HepG2 (cell line): ENCODE results near the gene TENT5A. TPM values are rescaled to one million over a fixed set of nuclear protein-coding genes. Genes with fewer than 3 reads are reported as not detected.

Experiments
- ATAC-seq: fragments of 200-7000 bp; cut with Tn5 transposase; 3 replicates; pipeline ENCODE4 v1.9.1; 2020; ENCODE audit warnings: mild to moderate bottlenecking, moderate library complexity
- BruUV-seq: library from RNA; stranded (reverse); fragments of 400-500 nt; replicated peaks from 2 replicates; lab custom pipeline; 2021; lab: Mats Ljungman, UMichigan
- CTCF ChIA-PET: fragments of 300-600 bp; formaldehyde crosslinking; extraction: SDS; loops from one replicate; lab custom pipeline; 2021; ENCODE audit warnings: low total read pairs, inconsistent platforms, low intra/inter-chr PET ratio; lab: Yijun Ruan, JAX
- POLR2A ChIA-PET: fragments of 350-600 bp; sonication (Branson Sonifier 250); formaldehyde crosslinking; loops from one replicate; lab custom pipeline; 2020; ENCODE audit warnings: antibody characterized with exemption, inconsistent platforms; lab: Yijun Ruan, JAX
- DNase-seq: peaks from one replicate; pipeline ENCODE4 v3.0.0-alpha.2; 2015; ENCODE audit warnings: low spot score
- FAIRE-seq: peaks from 3 replicates; lab custom pipeline; 2011; peaks lifted over from hg19 to GRCh38; lab: Jason Lieb, UNC
- H2AFZ ChIP-seq: one replicate; pipeline ENCODE4 v1.6.1; 2011; ENCODE audit warnings: low read length, inconsistent platforms
- H3K27ac ChIP-seq: fragments of 300-600 bp; 3 replicates; pipeline ENCODE4 v1.8.0; 2011; ENCODE audit warnings: mixed run types, mild to moderate bottlenecking, mixed read lengths, low read length, inconsistent platforms; ENCODE audit not compliant: insufficient read depth; ENCODE audit errors: extremely low read length
- H3K27me3 ChIP-seq, 2 experiments: fragments of 200-600 bp in 1 of 2; 2 replicates in 1 of 2; 3 replicates in 1 of 2; pipeline versions ENCODE4 v1.6.0 to v1.8.0; 2011; ENCODE audit warnings: low read length in 2 of 2, mild to moderate bottlenecking in 2 of 2, moderate library complexity in 2 of 2, inconsistent platforms in 1 of 2; ENCODE audit not compliant: insufficient read depth in 2 of 2, control insufficient read depth in 1 of 2
- H3K36me3 ChIP-seq, 2 experiments: fragments of 200-600 bp in 1 of 2; replicated peaks in 1 of 2; 2 replicates in 1 of 2; 3 replicates in 1 of 2; pipeline versions ENCODE4 v1.5.1 to v1.8.0; 2011; ENCODE audit warnings: low read length in 2 of 2, inconsistent platforms in 1 of 2; ENCODE audit not compliant: insufficient read depth in 2 of 2, control insufficient read depth in 1 of 2
- H3K4me1 ChIP-seq: 2 replicates; pipeline ENCODE4 v1.5.1; 2012; ENCODE audit warnings: low read length, inconsistent platforms; ENCODE audit not compliant: insufficient read depth
- H3K4me2 ChIP-seq: 2 replicates; pipeline ENCODE4 v1.6.0; 2011; ENCODE audit warnings: low read depth, low read length, inconsistent platforms
- H3K4me3 ChIP-seq, 3 experiments: fragments of 200-600 bp in 1 of 3; sonication (generic), shearing (Covaris generic) in 1 of 3; replicated peaks in 1 of 3; 2 replicates each; pipeline ENCODE4 v1.5.1; 2011 to 2016; ENCODE audit warnings: low read length in 3 of 3, inconsistent platforms in 2 of 3, low read depth in 2 of 3, mild to moderate bottlenecking in 2 of 3, control low read depth in 1 of 3, mixed read lengths in 1 of 3; ENCODE audit not compliant: insufficient read depth in 1 of 3
- H3K79me2 ChIP-seq: one replicate; pipeline ENCODE4 v1.6.1; 2011; ENCODE audit warnings: low read length, inconsistent platforms; ENCODE audit not compliant: insufficient read depth
- H3K9ac ChIP-seq: 2 replicates; pipeline ENCODE4 v1.6.0; 2011; ENCODE audit warnings: mild to moderate bottlenecking, low read depth, low read length, inconsistent platforms; ENCODE audit not compliant: insufficient read depth
- H3K9me3 ChIP-seq: 2 replicates; pipeline ENCODE4 v1.5.1; 2012; ENCODE audit warnings: mild to moderate bottlenecking, low read length
- H4K20me1 ChIP-seq: 2 replicates; pipeline ENCODE4 v1.6.0; 2011; ENCODE audit warnings: inconsistent platforms, mild to moderate bottlenecking, low read length, moderate library complexity; ENCODE audit not compliant: insufficient read depth
- ARNT2 ChIP-seq: sonication (generic); formaldehyde crosslinking; IDR thresholded peaks from 2 replicates; pipeline ENCODE4 v1.8.0; 2022; ENCODE audit warnings: mild to moderate bottlenecking, low read depth, missing genetic modification reagents, moderate library complexity
- DR1 ChIP-seq: sonication (generic); formaldehyde crosslinking; IDR thresholded peaks from 2 replicates; pipeline ENCODE4 v1.8.0; 2021; ENCODE audit warnings: mild to moderate bottlenecking, missing genetic modification reagents, inconsistent platforms
- FOXP1 ChIP-seq, 2 experiments: fragments of 450-650 bp in 1 of 2; IDR thresholded peaks; 2 replicates each; pipeline ENCODE4 v1.6.1; 2017 to 2018; ENCODE audit warnings: antibody characterized with exemption in 1 of 2
- GABPB1 ChIP-seq: IDR thresholded peaks from 2 replicates; pipeline ENCODE4 v1.6.1; 2016; ENCODE audit warnings: mild to moderate bottlenecking, missing genetic modification reagents, moderate library complexity, missing compliant biosample characterization
- NPAS2 ChIP-seq: sonication (generic); formaldehyde crosslinking; IDR thresholded peaks from 2 replicates; pipeline ENCODE4 v1.8.0; 2022; ENCODE audit warnings: mild to moderate bottlenecking, missing genetic modification reagents, borderline replicate concordance
- ONECUT2 ChIP-seq: sonication (generic); formaldehyde crosslinking; IDR thresholded peaks from 2 replicates; pipeline ENCODE4 v1.4.0; 2020; ENCODE audit warnings: missing genetic modification reagents
- RARA ChIP-seq: IDR thresholded peaks from 2 replicates; pipeline ENCODE4 v1.6.1; 2016; ENCODE audit warnings: missing genetic modification reagents, missing compliant biosample characterization
- ZFAT ChIP-seq: sonication (generic); formaldehyde crosslinking; conservative IDR thresholded peaks from 2 replicates; pipeline ENCODE4 v1.8.1; 2023; ENCODE audit warnings: missing genetic modification reagents, inconsistent platforms
- ZMAT3 ChIP-seq: sonication (generic); formaldehyde crosslinking; conservative IDR thresholded peaks from 2 replicates; pipeline ENCODE4 v1.7.0; 2021; ENCODE audit warnings: missing genetic modification reagents
- ZNF430 ChIP-seq: sonication (generic); formaldehyde crosslinking; IDR thresholded peaks from 2 replicates; pipeline ENCODE4 v1.9.0; 2021; ENCODE audit warnings: mild to moderate bottlenecking, missing genetic modification reagents
- ZNF678 ChIP-seq: sonication (generic); formaldehyde crosslinking; IDR thresholded peaks from 2 replicates; pipeline ENCODE4 v1.4.0; 2020; ENCODE audit warnings: mild to moderate bottlenecking, missing genetic modification reagents
- ZNF691 ChIP-seq: sonication (generic); formaldehyde crosslinking; IDR thresholded peaks from 2 replicates; pipeline ENCODE4 v1.4.0; 2020; ENCODE audit warnings: missing genetic modification reagents, low read depth, mild to moderate bottlenecking, borderline replicate concordance
- ZNF839 ChIP-seq: sonication (generic); formaldehyde crosslinking; IDR thresholded peaks from 2 replicates; pipeline ENCODE4 v1.4.0; 2020; ENCODE audit warnings: missing genetic modification reagents, mild to moderate bottlenecking, borderline replicate concordance
- ZNF878 ChIP-seq: sonication (generic); formaldehyde crosslinking; IDR thresholded peaks from 2 replicates; pipeline ENCODE4 v1.8.1; 2023; ENCODE audit warnings: mild to moderate bottlenecking, missing genetic modification reagents, moderate library complexity
- WGBS: methylation state at CpG from one replicate; pipeline ENCODE4 v1.1.6; 2017; ENCODE audit warnings: low lambda C conversion rate; 5-methylcytosine and 5-hydroxymethylcytosine counted together
- in situ Hi-C: cut with HindIII; loops from 2 replicates; pipeline ENCODE4 v1.10.0; 2017; ENCODE audit warnings: low pct_unique_long_range_greater_than_20kb; ENCODE audit not compliant: extremely low pct_ligation_motif_present
- intact Hi-C: fragments of 100-400 bp; cut with micrococcal nuclease; formaldehyde crosslinking; loops from one replicate; pipeline ENCODE4 v1.10.0; 2022; ENCODE audit not compliant: unreplicated experiment
- polyA plus RNA-seq, 8 experiments: library from polyadenylated mRNA; depleted of rRNA in 3 of 8; stranded (reverse) in 7 of 8; unstranded in 1 of 8; fragments of >200 nt; fragmentation: Illumina TruSeq in 4 of 8; extraction: Trizol in 4 of 8; gene quantifications; 2 replicates each; pipeline versions ENCODE4 v1.2.1 to v1.2.3, GENCODE V29; 2011 to 2016; ENCODE audit warnings: low read depth in 4 of 8, missing spikeins in 1 of 8, mixed read lengths in 1 of 8; ENCODE audit not compliant: insufficient read depth in 1 of 8
- total RNA-seq, 5 experiments: library from RNA; depleted of rRNA; stranded (reverse); fragments of >200 nt; fragmentation: Illumina TruSeq; extraction: Trizol; gene quantifications; 2 replicates each; pipeline ENCODE4 v1.2.3, GENCODE V29; 2016; ENCODE audit warnings: low read depth in 1 of 5
- TF ChIP-seq, protein P1 (sequence below): sonication (generic); formaldehyde crosslinking; IDR thresholded peaks from one replicate; pipeline ENCODE4 v1.5.1; 2020; ENCODE audit warnings: mild to moderate bottlenecking, missing genetic modification reagents; ENCODE audit errors: not compliant biosample characterization
- TF ChIP-seq, protein P2 (sequence below): sonication (generic); formaldehyde crosslinking; IDR thresholded peaks from 2 replicates; pipeline ENCODE4 v1.4.0; 2020; ENCODE audit warnings: missing genetic modification reagents

TENT5A gene
- total and polyA plus RNA-seq, 2 of the 13 experiments (the other 11 are each of a cell fraction or from before 2014, with no cell fraction given), result 8.0 to 13.8 TPM

GRCh38 chr6:81769824-81770223 lies 17.3 kb upstream of the TENT5A start:
- no TSS peak for BruUV-seq
- Histone ChIP-seq H3K36me3 (no peaks in the 10 kb centered on the region), H3K4me1 (peaks cover 76% of the 10 kb centered on the region), H3K9ac (no peak overlapping the region)
- ATAC-seq, result no peak
- no peak for FAIRE-seq
- TF ChIP-seq ZNF678 (CRISPR knock-in tag), result no peak
- TF ChIP-seq ZNF430 (CRISPR knock-in tag), result no peak
- TF ChIP-seq NPAS2 (CRISPR knock-in tag), result no peak
- no peak for TF ChIP-seq GABPB1 (CRISPR knock-in tag)
- no peak for TF ChIP-seq ARNT2
- TF ChIP-seq ZMAT3, result no peak
- TF ChIP-seq, protein P1, sequence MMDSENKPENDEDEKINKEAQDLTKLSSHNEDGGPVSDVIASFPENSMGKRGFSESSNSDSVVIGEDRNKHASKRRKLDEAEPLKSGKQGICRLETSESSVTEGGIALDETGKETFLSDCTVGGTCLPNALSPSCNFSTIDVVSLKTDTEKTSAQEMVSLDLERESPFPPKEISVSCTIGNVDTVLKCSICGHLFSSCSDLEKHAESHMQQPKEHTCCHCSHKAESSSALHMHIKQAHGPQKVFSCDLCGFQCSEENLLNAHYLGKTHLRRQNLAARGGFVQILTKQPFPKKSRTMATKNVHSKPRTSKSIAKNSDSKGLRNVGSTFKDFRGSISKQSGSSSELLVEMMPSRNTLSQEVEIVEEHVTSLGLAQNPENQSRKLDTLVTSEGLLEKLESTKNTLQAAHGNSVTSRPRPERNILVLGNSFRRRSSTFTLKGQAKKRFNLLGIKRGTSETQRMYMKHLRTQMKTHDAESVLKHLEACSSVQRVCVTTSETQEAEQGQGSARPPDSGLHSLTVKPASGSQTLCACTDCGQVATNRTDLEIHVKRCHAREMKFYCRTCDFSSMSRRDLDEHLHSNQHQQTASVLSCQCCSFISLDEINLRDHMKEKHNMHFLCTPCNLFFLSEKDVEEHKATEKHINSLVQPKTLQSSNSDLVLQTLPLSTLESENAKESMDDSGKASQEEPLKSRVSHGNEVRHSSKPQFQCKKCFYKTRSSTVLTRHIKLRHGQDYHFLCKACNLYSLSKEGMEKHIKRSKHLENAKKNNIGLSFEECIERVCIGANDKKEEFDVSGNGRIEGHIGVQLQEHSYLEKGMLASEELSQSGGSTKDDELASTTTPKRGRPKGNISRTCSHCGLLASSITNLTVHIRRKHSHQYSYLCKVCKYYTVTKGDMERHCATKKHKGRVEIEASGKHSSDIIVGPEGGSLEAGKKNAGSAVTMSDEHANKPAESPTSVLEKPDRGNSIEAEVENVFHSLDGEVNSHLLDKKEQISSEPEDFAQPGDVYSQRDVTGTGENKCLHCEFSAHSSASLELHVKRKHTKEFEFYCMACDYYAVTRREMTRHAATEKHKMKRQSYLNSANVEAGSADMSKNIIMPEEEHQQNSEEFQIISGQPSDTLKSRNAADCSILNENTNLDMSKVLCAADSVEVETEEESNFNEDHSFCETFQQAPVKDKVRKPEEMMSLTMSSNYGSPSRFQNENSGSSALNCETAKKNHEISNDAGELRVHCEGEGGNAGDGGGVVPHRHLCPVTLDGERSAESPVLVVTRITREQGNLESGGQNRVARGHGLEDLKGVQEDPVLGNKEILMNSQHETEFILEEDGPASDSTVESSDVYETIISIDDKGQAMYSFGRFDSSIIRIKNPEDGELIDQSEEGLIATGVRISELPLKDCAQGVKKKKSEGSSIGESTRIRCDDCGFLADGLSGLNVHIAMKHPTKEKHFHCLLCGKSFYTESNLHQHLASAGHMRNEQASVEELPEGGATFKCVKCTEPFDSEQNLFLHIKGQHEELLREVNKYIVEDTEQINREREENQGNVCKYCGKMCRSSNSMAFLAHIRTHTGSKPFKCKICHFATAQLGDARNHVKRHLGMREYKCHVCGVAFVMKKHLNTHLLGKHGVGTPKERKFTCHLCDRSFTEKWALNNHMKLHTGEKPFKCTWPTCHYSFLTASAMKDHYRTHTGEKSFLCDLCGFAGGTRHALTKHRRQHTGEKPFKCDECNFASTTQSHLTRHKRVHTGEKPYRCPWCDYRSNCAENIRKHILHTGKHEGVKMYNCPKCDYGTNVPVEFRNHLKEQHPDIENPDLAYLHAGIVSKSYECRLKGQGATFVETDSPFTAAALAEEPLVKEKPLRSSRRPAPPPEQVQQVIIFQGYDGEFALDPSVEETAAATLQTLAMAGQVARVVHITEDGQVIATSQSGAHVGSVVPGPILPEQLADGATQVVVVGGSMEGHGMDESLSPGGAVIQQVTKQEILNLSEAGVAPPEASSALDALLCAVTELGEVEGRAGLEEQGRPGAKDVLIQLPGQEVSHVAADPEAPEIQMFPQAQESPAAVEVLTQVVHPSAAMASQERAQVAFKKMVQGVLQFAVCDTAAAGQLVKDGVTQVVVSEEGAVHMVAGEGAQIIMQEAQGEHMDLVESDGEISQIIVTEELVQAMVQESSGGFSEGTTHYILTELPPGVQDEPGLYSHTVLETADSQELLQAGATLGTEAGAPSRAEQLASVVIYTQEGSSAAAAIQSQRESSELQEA (CRISPR knock-in tag), result no peak
- no peak for TF ChIP-seq ONECUT2 (CRISPR knock-in tag)
- TF ChIP-seq ZNF878 (CRISPR knock-in tag), result no peak
- TF ChIP-seq DR1 (CRISPR knock-in tag), result no peak
- TF ChIP-seq ZFAT (CRISPR knock-in tag), result no peak
- TF ChIP-seq ZNF691, result no peak
- TF ChIP-seq RARA (CRISPR knock-in tag), result no peak
- TF ChIP-seq FOXP1 (IDR thresholded peaks at IDR 0.05), result no peak
- TF ChIP-seq FOXP1 (CRISPR knock-in tag; IDR thresholded peaks at IDR 0.05), result no peak
- TF ChIP-seq, protein P2, sequence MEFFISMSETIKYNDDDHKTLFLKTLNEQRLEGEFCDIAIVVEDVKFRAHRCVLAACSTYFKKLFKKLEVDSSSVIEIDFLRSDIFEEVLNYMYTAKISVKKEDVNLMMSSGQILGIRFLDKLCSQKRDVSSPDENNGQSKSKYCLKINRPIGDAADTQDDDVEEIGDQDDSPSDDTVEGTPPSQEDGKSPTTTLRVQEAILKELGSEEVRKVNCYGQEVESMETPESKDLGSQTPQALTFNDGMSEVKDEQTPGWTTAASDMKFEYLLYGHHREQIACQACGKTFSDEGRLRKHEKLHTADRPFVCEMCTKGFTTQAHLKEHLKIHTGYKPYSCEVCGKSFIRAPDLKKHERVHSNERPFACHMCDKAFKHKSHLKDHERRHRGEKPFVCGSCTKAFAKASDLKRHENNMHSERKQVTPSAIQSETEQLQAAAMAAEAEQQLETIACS, result no peak
- no peak for TF ChIP-seq ZNF839
- TF ChIP-seq, all 625 proteins: peak for 0
- H2AFZ ChIP-seq, result no peak overlapping the region
- no peaks in the 10 kb centered on the region for H3K79me2 ChIP-seq
- no peaks in the 10 kb centered on the region for H4K20me1 ChIP-seq
- no peak for DNase-seq
- ChIA-PET CTCF (no interaction called here), POLR2A (no interaction called here)
- no peaks in the 10 kb centered on the region for H3K27me3 ChIP-seq
- H3K4me3 ChIP-seq, result no peak overlapping the region
- 88% methylated on average over 1 of the region's 1 CpG for WGBS
- in situ Hi-C loops, result no loop called here
- H3K4me2 ChIP-seq, result no peak overlapping the region
- intact Hi-C loops, result loop anchor here (5.0 kb wide), 3 partner anchors 37 to 167 kb away; no protein-coding TSS in a partner anchor
- no peak overlapping the region for H3K27ac ChIP-seq
- no peaks in the 10 kb centered on the region for H3K9me3 ChIP-seq
